Midbrain (tissue), 1 donor: ENCODE results near the gene CREB5.
A peak's percentile ranks its signal among the peaks of the same experiment; 100 is the strongest.

ENCODE experiments used
- DNase-seq: peaks from one replicate; lab custom pipeline; 2025; lab: John Stamatoyannopoulos, UW

Gene CREB5

DNA sequence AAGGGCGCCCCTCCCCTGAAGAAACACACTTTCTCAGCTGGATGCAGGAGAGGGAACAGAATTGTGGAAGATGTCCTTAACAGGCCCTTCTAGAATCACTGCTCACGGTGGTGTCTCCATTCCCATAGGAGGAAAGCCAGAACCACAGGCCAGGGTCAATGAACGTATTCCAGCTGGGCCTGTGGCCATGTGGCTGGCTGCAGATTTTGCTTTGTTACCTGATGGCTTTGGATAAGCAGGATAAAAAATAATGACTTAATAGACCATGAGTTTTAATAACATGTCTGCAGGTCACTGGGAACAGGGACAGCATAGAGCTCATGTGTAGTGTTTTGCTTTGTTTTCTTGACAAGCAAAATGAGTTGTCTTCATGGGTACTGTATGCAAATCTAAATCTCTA, 335.5 kb downstream of the CREB5 start:
- no peak for DNase-seq

DNA sequence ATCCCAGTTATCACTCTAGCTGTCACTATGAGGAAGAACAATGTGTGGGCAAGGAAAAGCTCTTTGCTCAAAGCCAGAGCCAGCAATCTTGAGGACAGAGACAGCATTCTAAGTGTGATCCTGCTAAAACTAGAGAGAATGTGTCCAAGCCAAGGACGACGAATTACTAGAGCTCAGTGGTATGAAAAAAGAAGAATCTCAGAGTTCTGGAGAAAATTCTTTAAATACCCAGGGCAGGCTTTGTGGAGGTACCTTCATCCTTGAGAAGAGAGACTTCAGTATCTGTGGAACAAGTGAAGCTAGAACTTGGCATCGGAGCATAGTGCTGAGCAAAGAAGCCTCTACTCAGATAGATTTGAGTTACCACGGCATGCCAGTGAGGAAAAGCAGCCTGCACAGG, 336.0 kb downstream of the CREB5 start:
- no peak for DNase-seq

DNA sequence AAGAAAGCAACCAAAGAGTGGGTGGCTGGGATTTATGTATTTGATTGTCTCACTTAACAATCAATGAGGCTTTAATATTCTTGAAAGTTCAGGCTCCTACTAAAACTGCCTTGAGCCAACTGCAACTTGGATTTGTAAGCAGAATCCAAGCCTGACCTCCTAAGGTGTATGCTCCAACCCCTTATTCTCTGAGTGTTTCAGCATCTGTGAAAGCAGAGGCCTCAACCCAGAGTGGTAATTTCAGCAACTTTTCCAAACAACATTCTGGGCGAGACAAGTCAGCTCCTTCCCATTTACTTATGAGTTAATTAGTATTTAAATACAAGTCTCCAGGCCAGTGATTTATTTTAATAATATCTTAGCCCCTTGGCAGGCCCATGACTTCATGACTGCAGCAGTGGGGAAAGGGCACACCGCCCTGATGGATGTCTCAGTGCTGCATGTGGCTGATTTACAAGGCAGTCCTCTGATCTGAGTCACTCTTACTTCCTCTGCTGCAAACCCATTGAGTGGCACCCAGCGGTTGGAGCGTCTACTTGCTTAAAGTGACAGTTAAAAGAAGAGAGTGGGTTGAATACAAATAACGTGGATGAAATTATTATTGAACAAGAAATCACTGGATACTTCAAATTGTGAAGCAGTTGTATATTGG, 336.7 kb downstream of the CREB5 start:
- no peak for DNase-seq

DNA sequence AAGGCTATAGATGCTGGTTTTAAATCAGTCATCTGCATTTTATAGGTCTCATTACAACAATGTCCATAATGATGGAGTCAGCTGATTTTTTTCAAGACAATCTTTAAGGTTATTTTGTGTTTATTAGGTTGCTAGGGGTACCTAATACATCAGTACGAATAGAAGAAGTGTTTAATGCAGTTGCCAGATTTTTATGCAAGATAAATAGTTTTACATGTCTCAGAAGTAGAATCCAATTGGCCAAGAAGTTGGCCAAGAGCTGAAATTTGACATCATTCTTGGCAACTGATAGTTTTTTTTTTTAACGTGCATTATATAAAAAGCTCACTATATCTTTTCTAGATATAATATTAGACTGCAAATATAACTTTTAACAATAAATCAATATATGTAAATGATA, 337.3 kb downstream of the CREB5 start:
- DNase-seq: no peak

DNA sequence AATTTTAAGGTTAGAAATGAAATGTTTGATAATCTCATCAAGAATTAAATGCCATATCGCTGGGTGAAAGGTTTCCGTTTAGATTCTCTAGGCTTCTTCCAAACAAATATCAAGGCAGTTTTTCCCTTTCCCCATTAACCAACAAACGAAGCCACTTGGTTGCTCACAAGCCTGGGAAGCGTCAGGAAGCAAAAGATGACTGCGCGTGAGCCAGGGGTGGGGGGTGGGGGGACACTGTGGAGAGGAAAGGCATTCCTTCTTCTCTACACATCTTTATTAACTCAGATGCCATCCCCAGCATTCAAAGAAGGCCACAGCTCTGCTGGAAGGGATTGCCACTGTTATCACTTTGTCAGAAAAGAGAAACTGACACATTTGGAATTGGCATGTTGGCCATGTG, 338.7 kb downstream of the CREB5 start:
- DNase-seq: peak; percentile 15

DNA sequence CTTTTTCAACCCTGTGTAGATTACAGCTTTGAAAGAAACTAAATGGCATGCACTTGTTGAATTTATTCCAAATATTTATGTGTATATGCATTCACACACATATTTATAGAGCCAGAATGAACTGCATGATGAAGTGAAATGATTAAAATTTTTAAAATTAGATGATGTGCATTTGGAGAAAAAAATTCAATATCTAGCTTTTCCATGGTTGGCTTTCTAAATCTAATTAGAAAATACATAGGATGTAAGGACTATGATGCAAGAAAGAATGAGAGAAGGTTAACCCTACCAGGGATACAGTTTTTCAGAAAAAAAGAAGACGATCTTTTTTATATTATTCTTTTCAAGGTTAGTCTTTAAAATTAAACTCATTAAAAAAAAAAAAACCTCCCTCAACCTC, 341.3 kb downstream of the CREB5 start:
- no peak for DNase-seq

DNA sequence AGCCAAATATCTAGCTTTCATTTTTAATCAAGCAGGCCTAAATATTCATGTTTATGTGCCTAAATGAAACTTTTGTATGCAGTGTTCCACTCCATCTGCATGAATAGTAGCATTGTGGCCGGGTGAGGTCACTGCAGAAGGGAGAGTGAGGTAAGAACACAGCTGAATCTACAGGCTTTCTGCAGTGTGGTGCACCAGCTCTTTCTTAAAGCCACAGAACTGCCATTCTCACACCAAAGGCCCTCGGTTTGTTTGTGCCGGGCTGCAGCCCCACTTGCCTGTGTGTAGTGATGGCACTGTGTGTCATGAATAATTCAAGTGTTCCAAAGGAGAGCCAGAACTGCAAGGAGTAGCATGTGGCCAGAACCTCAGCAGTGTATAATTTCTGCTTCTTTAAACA, 341.7 kb downstream of the CREB5 start:
- peak; percentile 89 for DNase-seq

DNA sequence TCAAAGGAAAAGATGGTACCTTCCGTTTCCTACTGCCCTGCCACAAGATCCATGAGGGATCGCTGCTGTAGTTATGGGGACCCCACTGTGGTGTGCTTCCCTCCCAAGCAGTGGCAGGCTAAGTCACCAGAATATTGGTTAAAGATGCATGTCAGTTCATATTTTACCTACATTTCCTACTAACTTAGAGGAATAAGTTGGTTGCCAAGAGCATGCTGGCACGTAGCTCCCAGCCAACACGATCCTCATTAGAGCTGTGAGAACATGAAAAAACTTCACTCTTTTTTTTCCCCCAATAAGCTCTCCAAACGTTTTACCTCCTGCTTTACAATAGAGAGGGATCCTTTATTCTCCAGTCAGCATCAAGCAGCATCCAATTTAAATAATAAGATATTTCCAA, 342.1 kb downstream of the CREB5 start:
- DNase-seq: peak; percentile 68

DNA sequence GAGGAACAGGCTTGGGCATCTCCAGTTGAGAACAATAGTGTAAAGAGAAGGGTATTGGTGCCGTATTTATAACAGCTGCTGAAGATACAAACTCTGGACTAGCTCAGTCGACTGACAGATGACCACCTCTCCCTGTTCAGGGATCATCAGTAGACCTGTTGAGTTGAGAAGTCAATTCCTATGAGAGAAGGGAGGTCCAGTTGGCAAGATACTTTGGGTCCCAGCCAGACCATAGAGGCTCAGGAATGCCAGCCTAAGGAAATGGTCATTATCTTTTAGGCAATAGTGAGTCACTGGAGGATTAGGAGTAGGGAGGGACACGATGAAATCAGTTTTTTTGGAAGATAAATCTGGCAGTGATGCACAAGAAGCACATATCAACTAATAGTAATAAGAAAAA, 342.9 kb downstream of the CREB5 start:
- no peak for DNase-seq

DNA sequence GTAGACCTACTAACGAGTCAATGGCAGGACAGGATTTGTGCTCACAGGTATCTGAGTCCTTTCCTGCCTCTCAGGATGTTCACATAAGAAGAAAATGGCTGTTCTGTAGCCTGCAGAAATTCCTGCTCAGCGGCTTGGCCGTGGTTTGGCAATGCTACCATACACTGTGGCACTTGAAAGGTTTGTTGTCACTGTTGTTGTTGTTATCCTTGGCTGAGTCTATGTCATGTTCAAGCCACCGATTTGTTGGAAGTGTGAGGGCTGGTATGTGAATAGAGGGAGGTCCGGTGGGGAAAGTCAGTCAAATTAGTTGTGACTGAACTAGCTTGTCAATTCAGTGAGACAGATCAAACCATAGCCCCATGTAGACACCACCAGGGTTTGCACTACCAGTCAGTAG, 345.9 kb downstream of the CREB5 start:
- no peak for DNase-seq

DNA sequence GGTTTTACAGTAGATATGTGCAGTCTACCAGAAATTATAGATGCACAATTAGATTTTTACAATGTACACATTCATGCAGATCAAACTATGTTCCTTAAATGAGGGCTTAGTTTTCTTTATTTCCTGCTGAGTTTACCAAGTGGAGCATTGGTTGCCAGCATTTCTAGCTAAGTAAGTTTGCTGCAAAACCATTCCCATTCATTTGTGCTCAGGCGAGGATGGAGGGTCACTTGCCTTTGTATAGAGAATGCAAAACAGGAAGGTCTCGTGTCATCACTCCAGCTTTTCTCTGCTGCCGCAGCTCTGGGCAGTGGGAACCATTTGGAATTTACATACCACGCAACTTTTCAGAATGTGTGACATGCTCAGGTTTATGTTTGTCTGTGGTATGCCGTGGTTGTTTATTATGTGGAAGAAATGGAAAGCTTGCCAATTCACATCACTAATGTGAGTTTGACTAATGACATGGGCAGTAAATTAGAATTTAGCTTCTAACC, 347.2 kb downstream of the CREB5 start:
- DNase-seq: no peak

DNA sequence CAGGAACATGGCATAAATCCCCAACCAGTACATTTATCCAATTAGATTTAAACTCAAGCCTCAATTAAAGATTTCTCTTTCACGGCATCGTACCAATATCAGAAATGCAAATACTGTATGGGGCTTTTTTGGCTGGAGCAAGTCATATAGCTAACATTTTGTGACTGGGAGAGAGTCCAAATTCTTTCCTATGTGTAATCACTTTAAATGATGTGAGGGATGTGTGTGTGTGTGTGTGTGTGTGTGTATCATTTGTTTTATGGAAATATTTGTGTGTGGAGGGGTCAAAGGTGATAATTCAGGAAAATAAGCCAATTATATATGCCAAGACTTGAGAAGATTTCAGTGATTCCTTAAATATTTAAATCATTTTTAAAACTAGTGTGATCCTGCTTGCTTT, 349.2 kb downstream of the CREB5 start:
- DNase-seq: no peak

DNA sequence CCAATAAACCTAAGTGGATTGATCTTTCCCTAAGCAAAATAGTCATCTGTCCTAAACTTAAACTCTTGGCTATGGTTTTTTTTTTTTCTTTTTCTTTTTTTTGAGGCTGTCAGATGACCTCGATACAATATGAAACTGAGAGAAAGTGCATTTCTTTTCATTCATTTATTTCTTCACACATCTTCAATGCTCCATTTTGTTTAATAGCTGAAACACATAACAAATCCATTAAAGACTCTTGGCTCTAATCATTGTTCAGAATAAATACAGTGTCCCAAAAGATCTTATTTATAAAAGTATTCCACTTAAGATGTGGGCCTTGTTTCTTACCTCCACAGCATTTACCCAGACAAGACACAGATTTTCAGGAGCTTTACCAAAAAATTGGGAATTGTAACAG, 350.3 kb downstream of the CREB5 start:
- no peak for DNase-seq

DNA sequence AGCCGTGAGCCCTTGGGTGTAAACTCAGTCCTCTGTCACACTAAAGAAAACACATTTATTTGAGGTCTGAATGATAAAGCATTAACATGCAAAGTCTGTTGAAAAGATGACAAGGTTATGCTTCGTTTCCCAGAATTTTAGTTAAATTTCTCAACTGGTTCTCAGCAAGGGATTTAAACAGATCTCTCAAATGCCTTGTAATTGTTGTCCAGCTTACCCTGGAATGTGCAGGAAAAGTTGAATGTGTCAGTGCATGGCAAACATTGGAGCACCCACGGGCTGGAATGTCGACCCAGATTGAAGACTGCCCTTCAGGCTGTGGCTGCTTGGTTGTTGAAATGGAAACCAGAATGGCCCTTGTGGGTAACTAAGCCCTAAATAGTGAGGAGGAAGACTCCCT, 354.0 kb downstream of the CREB5 start:
- DNase-seq: no peak

DNA sequence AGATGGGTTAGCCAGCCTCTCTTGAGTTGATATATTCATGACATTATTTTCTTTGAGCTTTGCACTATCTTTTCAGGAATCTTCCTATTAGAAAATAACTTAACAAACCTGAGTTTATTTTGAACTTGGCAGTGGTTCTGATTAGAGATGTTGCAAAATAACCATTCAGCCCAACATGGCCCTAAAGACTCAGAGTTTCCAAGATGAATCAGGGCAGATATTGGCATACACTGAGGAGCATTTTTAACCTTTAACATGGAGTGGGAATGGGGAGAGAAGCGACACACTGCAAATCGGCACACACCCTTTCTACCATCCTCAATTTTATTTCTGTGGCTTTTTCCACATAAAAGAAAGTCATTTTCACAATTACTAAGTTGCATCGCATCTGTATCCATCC, 355.0 kb downstream of the CREB5 start:
- no peak for DNase-seq

DNA sequence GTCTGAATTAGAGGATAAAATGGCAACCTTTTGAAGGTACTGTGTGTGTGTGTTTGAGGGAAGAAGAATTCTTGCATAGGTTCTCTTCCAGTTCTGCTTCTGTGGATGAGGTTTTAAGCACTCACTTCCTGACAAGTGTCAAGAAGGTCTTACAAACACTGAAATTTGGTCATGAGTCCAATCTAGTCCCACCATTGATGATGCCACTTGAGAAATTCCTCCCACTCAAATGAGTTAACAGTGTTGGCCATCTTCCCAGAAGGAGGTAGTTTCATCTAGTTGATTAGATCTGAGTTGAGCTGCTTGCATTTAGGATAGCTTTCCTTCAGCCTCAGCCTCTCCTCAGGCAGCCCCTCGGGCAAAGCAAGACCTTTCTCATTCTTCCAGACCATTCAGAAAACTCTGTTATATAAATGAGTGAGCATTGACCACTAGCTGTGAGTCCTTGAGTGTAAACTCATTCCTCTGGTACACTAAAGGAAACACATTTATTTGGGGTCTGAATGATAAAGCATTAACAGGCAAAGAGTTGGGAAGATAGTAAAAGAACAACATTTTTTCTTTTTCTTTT, 356.3 kb downstream of the CREB5 start:
- DNase-seq: no peak

DNA sequence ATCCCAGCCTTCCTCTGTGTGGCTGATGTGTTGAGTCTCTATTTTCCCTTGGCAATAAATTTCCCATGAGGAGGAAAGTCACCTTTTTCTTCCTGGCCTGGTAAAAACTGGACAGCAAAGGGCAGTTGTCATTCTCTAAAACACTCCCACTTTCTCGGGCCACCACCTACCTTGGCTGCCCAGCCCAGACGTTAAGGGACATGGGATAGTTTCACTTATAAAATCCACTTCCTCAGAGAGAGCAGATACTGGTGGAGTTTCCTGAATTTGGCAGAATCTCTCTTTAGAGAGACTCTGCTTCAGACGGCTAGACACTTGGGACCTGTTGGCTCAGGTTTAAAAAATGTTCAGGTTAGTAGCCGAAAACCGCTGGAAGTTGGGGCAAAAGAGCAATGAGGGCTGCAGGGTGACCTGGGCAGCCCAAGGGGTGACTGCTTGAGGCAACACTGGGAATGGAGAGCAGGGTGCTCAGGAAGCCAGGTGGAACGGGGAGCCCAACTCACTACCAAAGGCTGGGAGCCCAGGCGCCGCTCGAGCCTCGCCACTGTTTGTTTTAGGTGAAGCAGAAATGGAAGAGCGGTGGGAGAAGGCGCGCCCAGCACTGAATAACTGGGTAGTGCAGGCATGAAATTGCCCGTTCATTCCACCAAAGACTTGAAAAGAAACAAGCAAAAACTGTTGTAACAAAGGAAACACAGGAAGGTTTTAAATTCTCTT, 359.7 kb downstream of the CREB5 start:
- DNase-seq: no peak

DNA sequence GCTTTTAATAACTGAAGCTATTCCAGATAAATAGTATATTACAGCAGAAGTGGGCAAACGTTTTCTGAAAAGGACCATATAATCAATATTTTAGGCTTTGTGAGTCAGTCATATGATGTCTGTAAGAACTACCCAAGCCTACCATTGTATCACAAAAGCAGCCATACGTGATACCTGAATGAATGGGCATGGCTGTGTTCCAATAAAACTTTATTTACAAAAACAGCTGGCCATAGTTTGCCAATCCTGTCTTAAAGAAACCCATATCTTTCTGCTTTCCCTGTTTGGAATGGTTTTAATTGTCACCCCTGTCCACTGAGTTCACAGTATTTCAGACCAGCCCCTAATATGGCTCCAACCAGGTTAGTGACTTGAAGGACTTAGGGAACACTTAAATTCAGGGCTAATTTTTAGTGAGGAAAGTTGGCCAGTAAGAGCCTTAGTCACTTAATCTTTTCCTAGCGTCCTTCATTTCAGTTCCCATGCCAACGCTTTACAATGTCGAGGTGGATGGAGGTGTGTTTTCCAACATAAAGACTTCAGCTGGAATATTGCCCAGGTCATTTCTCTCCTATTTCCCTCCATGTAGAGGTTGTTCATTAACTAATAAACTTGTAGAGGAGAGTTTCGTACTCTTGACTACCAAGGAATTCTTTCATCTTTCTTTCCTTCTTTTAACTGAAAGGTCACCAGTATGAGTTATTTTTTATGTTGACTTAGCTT, 361.3 kb downstream of the CREB5 start:
- DNase-seq: no peak

DNA sequence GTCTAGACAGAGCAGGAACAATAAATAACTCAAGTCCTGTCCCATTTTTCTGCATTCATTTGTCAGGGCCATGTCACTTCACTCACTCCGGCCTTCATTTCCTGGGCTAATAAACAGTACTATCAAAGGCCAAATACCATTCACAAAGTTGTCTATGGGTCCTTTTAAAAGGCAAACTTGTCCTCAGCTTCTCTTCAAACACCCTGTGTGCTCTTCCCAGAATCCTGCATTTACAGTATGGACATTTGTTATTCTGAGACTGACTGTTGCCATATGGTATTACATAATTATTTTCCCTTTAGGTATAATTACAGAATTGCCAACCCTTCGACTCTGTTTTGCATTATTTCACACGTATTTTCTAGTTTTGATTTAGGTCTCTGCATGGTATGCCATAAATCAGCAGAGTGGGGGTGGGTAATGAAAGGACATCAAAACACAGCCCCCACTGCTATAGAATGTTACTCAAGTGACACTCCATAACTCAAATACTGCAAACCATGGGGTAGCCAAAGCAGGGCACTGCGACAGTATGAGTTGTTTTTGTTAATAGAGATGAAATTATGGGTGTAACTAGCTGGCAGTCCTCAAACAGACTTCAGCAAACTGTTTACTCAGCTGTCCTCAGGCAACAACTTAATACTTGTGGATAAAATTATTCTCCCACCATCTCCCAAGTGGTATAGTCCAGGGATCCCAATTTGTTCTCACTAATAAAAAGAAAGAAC, 362.1 kb downstream of the CREB5 start:
- DNase-seq: no peak

DNA sequence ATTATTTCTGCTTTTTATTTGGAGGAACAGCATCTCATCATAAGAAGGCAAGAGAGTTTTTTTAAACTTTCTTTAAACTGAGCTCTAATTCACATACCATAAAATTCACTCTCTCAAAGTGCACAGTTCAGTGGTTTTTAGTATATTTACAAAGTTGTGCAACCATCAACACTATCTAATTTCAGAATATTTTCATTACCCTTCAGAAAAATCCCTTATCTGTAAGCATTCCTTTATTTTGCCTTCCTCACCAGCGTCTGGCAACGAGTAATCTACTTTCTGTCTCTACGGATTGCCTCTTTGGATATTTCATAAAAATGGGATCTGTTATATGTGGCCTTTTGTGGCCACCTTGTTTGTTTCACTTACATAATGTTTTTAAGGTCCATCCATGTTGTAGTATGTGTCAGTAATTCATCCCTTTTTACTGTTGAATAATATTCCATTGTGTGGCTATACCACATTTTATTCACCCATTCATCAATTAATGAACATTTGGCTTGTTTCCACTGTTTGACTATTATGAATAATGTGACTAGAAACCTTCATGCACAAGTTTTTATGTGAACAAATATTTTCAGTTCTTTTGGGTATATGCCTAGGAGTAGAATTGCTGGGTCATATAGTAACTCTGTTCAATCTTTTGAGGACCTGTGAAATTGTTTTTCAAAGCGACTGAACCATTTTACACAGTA, 364.3 kb downstream of the CREB5 start:
- no peak for DNase-seq

DNA sequence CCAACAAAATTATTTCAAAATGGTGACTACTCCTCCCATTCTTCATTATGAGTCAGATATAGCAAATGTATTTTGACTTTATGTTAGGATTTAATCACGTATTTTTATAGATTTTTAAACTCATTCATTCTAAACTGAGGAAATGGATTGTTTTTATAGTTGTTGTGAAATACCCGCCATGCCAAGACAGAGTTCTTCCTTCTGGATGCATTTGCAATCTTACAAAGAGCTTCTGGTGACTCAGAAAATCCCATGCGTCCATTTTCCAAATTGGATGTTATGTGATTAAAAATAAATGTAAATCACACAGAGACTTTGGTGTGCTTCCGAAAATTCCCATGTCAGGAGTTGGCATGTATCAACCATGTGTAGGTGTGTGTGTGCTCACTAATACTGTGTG, 366.5 kb downstream of the CREB5 start:
- DNase-seq: no peak

DNA sequence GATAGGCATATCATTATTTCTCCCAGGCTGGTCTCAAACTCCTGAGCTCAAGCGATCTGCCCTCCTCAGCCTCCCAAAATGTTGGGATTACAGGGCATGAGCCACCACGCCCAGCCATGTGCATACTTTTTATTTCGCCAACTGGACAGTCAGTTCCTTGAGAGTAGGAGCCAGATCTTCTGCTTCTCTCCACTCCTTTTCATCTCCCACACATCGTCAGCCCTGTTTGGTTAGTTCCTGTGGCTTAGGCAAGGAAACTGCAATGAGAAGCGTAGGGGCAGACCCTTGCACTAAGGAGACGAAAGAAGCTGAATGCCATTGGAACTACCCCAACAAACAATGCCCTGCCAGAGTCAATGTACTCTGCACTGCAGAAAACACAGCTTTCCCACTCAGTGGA, 367.6 kb downstream of the CREB5 start:
- no peak for DNase-seq
